Karpas-422 (cell line): ENCODE data around the gene AGRN. TPM values are rescaled to one million over a fixed set of nuclear protein-coding genes. Genes with fewer than 3 reads are reported as not detected.
"Not testable (repeated sequence)": the region's sequence is repeated elsewhere in the genome, so short reads cannot be mapped to it uniquely, and the experiment has no call there.

Experiments
- DNase-seq: peaks from one replicate; pipeline ENCODE4 v3.0.0-alpha.2; 2015
- H2AFZ ChIP-seq: fragments of 200-600 bp; sonication (generic); 2 replicates; pipeline ENCODE4 v1.6.1; 2014; ENCODE audit warnings: antibody characterized with exemption, low read length, mixed read lengths
- H3K27ac ChIP-seq: fragments of 200-600 bp; sonication (generic); 2 replicates; pipeline ENCODE4 v1.5.1; 2014; ENCODE audit warnings: mild to moderate bottlenecking, low read length, moderate library complexity
- H3K27me3 ChIP-seq: fragments of 200-600 bp; sonication (generic); 2 replicates; pipeline ENCODE4 v1.6.1; 2014; ENCODE audit warnings: low read length, mixed read lengths
- H3K36me3 ChIP-seq: fragments of 200-600 bp; sonication (generic); 2 replicates; pipeline ENCODE4 v1.6.1; 2014; ENCODE audit warnings: low read length, mixed read lengths; ENCODE audit not compliant: insufficient read depth
- H3K4me1 ChIP-seq: fragments of 200-600 bp; sonication (generic); 2 replicates; pipeline ENCODE4 v1.6.1; 2014; ENCODE audit warnings: mild to moderate bottlenecking, low read length, mixed read lengths
- H3K4me2 ChIP-seq: fragments of 200-600 bp; sonication (generic); 2 replicates; pipeline ENCODE4 v1.6.1; 2014; ENCODE audit warnings: low read length, low read depth, mild to moderate bottlenecking; ENCODE audit not compliant: poor library complexity, severe bottlenecking
- H3K4me3 ChIP-seq: fragments of 200-600 bp; sonication (generic); 2 replicates; pipeline ENCODE4 v1.5.1; 2014; ENCODE audit warnings: mild to moderate bottlenecking, antibody characterized with exemption, low read length, mixed read lengths
- H3K79me2 ChIP-seq: fragments of 200-600 bp; sonication (generic); 2 replicates; pipeline ENCODE4 v1.6.1; 2014; ENCODE audit warnings: mild to moderate bottlenecking, low read length, mixed read lengths
- H3K9ac ChIP-seq: fragments of 200-600 bp; sonication (generic); 2 replicates; pipeline ENCODE4 v1.6.0; 2014; ENCODE audit warnings: low read length
- H3K9me2 ChIP-seq: fragments of 200-600 bp; sonication (generic), shearing (Covaris generic); replicated peaks from 2 replicates; pipeline ENCODE4 v1.6.0; 2014; ENCODE audit warnings: mild to moderate bottlenecking, low read length, moderate library complexity; ENCODE audit not compliant: insufficient read depth
- H3K9me3 ChIP-seq: fragments of 300-700, 200-600 bp; sonication (generic); 2 replicates; pipeline ENCODE4 v1.6.1; 2014; ENCODE audit warnings: low read length, mixed read lengths
- H4K20me1 ChIP-seq: fragments of 200-600 bp; sonication (generic); 2 replicates; pipeline ENCODE4 v1.6.1; 2014; ENCODE audit warnings: mild to moderate bottlenecking, antibody characterized with exemption, low read length, low read depth; ENCODE audit not compliant: insufficient read depth
- small RNA-seq: library from RNA; depleted of rRNA; stranded (forward); fragments of <200 nt; gene quantifications from one replicate; pipeline ENCODE3, GENCODE V24; 2014
- total RNA-seq: library from RNA; depleted of rRNA; stranded (reverse); fragments of >200 nt; shearing (Covaris generic); gene quantifications from 2 replicates; pipeline ENCODE4 v1.2.3, GENCODE V29; 2014; ENCODE audit warnings: low replicate concordance; rRNA removed

The AGRN gene
- total RNA-seq, 1 experiment from 2014 or later = 2.4 TPM

- Histone ChIP-seq H3K4me2 (no peak overlapping the region), H3K9me2 (no peaks in the 10 kb centered on the region), H3K9me3 (peaks cover 12% of the 10 kb centered on the region), H3K9ac (no peak overlapping the region), H3K27ac (no peak overlapping the region), H3K27me3 (no peaks in the 10 kb centered on the region), H3K4me1 (no peaks in the 10 kb centered on the region), H3K36me3 (no peaks in the 10 kb centered on the region; the same call in 1 of the 2 replicates), H3K4me3 (no peak overlapping the region), H3K79me2 (no peaks in the 10 kb centered on the region), H4K20me1 (0 out of 2 replicates have a peak, but pooled peaks cover 5% of the 10 kb centered on the region), H2AFZ (no peak overlapping the region)
- DNase-seq = no peak
These were observed 78.9 kb downstream of the AGRN start for GRCh38 chr1:1098681-1099421.

- Histone ChIP-seq H3K27me3 (no peaks in the 10 kb centered on the region), H3K27ac (no peak overlapping the region), H3K9me3 (peaks cover 12% of the 10 kb centered on the region), H4K20me1 (0 out of 2 replicates have a peak, but pooled peaks cover 5% of the 10 kb centered on the region), H3K4me1 (no peaks in the 10 kb centered on the region), H3K4me3 (no peak overlapping the region), H3K4me2 (no peak overlapping the region), H2AFZ (no peak overlapping the region), H3K79me2 (no peaks in the 10 kb centered on the region), H3K9me2 (no peaks in the 10 kb centered on the region), H3K9ac (no peak overlapping the region), H3K36me3 (no peaks in the 10 kb centered on the region; the same call in 1 of the 2 replicates)
- DNase-seq = no peak
These were observed 79.7 kb downstream of the AGRN start for GRCh38 chr1:1099506-1100183.

GRCh38 chr1:1100296-1100695 lies 80.4 kb downstream of the AGRN start:
- Histone ChIP-seq H3K27ac (no peak overlapping the region), H3K4me2 (no peak overlapping the region), H3K79me2 (no peaks in the 10 kb centered on the region), H3K4me3 (no peak overlapping the region), H3K36me3 (no peaks in the 10 kb centered on the region; the same call in 1 of the 2 replicates), H3K9me3 (peaks cover 12% of the 10 kb centered on the region), H3K9me2 (no peaks in the 10 kb centered on the region), H3K27me3 (no peaks in the 10 kb centered on the region), H3K9ac (no peak overlapping the region), H4K20me1 (0 out of 2 replicates have a peak, but pooled peaks cover 5% of the 10 kb centered on the region), H2AFZ (no peak overlapping the region), H3K4me1 (no peaks in the 10 kb centered on the region)
- DNase-seq = no peak

- H3K9ac ChIP-seq = no peak overlapping the region
- no peaks in the 10 kb centered on the region for H3K79me2 ChIP-seq
- no peaks in the 10 kb centered on the region for H3K4me1 ChIP-seq
- DNase-seq = no peak
- H4K20me1 ChIP-seq = 0 out of 2 replicates have a peak, but pooled peaks cover 3% of the 10 kb centered on the region
- H3K27ac ChIP-seq = no peak overlapping the region
- H3K36me3 ChIP-seq = no peaks in the 10 kb centered on the region; the same call in 1 of the 2 replicates
- H3K27me3 ChIP-seq = no peaks in the 10 kb centered on the region
- peaks cover 12% of the 10 kb centered on the region for H3K9me3 ChIP-seq
- no peak overlapping the region for H3K4me3 ChIP-seq
- no peak overlapping the region for H2AFZ ChIP-seq
- H3K9me2 ChIP-seq = no peaks in the 10 kb centered on the region
- no peak overlapping the region for H3K4me2 ChIP-seq
These were observed 81.6 kb downstream of the AGRN start for GRCh38 chr1:1101503-1101902.

GRCh38 chr1:1104152-1104551 lies 84.2 kb downstream of the AGRN start:
- H3K4me1 ChIP-seq, H3K36me3 ChIP-seq, H3K9ac ChIP-seq, H3K4me2 ChIP-seq, H2AFZ ChIP-seq, DNase-seq, H4K20me1 ChIP-seq, H3K4me3 ChIP-seq, H3K27ac ChIP-seq, H3K27me3 ChIP-seq, H3K79me2 ChIP-seq, H3K9me2 ChIP-seq: not testable (repeated sequence)
- peaks cover 12% of the 10 kb centered on the region for H3K9me3 ChIP-seq

Small RNAs within 50 kb of the gene (small RNA-seq; reads per million reads assigned to genes)
- gene AL645608.3 = not detected

Other genes with a start within 250 kb of the AGRN start
- gene SAMD11, start 96.2 kb upstream of the AGRN start, total RNA-seq = not detected in 2 replicates
- gene NOC2L, start 60.9 kb upstream of the AGRN start, total RNA-seq = 32.5 and 63.5 TPM in 2 replicates
- 13.9 and 21.2 TPM in 2 replicates for gene KLHL17, start 59.5 kb upstream of the AGRN start, total RNA-seq
- 0.72 TPM in 1 of 2 replicates, not detected in the other for gene PLEKHN1, start 53.6 kb upstream of the AGRN start, total RNA-seq
- gene PERM1, start 38.0 kb upstream of the AGRN start, total RNA-seq = not detected in 2 replicates
- not detected in 2 replicates for gene HES4, start 20.0 kb upstream of the AGRN start, total RNA-seq
- 102 and 127 TPM in 2 replicates for gene ISG15, start 6.6 kb upstream of the AGRN start, total RNA-seq
- not detected in 2 replicates for gene RNF223, start 54.2 kb downstream of the AGRN start, total RNA-seq
- gene C1orf159, start 96.0 kb downstream of the AGRN start, total RNA-seq = 10.2 and 10.4 TPM in 2 replicates
- gene TTLL10, start 153.8 kb downstream of the AGRN start, total RNA-seq = 0.18 TPM in 1 of 2 replicates, not detected in the other
- 0.30 and 0.90 TPM in 2 replicates for gene TNFRSF18, start 186.5 kb downstream of the AGRN start, total RNA-seq
- not detected in 2 replicates for gene TNFRSF4, start 194.0 kb downstream of the AGRN start, total RNA-seq
- gene SDF4, start 211.9 kb downstream of the AGRN start, total RNA-seq = 25.6 and 42.0 TPM in 2 replicates
- 8.6 and 17.7 TPM in 2 replicates for gene B3GALT6, start 212.1 kb downstream of the AGRN start, total RNA-seq
- gene C1QTNF12, start 226.6 kb downstream of the AGRN start, total RNA-seq = 2.2 and 2.5 TPM in 2 replicates